Measurements from ENCODE around the gene SLC29A4.
"Not testable (repeated sequence)": the region's sequence is repeated elsewhere in the genome, so short reads cannot be mapped to it uniquely, and the experiment has no call there.

DNA sequence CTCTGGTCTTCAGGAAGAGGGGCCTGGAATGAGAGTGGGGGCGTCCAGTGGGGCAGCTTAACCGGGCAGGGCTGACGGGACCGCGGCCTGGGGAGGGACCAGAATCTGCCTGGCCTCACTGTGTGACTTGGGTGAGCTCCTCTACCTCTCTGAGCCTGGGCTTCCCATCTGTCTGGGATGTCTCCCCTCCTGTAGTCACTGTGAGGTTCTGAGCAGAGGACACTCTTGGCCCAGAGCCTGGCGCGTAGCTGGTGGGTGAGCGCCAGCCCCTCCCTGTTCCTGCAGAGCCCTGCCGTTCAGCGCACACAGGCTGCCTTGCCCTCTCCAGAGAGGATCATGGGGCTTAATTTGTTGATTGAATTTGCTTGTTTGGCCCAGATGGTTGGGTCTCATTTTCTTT is 7.2 kb upstream of the SLC29A4 start:
- TF ChIP-seq, protein P1, sequence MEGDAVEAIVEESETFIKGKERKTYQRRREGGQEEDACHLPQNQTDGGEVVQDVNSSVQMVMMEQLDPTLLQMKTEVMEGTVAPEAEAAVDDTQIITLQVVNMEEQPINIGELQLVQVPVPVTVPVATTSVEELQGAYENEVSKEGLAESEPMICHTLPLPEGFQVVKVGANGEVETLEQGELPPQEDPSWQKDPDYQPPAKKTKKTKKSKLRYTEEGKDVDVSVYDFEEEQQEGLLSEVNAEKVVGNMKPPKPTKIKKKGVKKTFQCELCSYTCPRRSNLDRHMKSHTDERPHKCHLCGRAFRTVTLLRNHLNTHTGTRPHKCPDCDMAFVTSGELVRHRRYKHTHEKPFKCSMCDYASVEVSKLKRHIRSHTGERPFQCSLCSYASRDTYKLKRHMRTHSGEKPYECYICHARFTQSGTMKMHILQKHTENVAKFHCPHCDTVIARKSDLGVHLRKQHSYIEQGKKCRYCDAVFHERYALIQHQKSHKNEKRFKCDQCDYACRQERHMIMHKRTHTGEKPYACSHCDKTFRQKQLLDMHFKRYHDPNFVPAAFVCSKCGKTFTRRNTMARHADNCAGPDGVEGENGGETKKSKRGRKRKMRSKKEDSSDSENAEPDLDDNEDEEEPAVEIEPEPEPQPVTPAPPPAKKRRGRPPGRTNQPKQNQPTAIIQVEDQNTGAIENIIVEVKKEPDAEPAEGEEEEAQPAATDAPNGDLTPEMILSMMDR (IDR thresholded peaks at IDR 0.05) = not testable (repeated sequence)
- not testable (repeated sequence) for TF ChIP-seq POLR2A (IDR thresholded peaks at IDR 0.05)

Measured in stomach (tissue), 4 donors.